GM12872 (cell line): Measurements from ENCODE around the gene TMC7.

ENCODE experiments used
- CTCF ChIP-seq: IDR thresholded peaks from 3 replicates; pipeline ENCODE4 v1.5.1; 2011; ENCODE audit warnings: low read depth, mild to moderate bottlenecking, low read length, moderate library complexity; ENCODE audit not compliant: insufficient read depth

TMC7 gene

GRCh38 chr16:18983565-18984434 is at the start of gene TMC7:
TMC7 (plus strand) TSS chr16:18983934; CDS start chr16:18984064, 130 bp downstream.
- peak; percentile 38; the same call in 2 of the 3 replicates for TF ChIP-seq CTCF

- TF ChIP-seq CTCF, result no peak
Observed at GRCh38 chr16:18936727-18937340, 46.9 kb upstream of the TMC7 start.

- TF ChIP-seq CTCF, result no peak
Observed at GRCh38 chr16:18937390-18937789, 46.3 kb upstream of the TMC7 start.

GRCh38 chr16:18938986-18939385 is 44.7 kb upstream of the TMC7 start:
- TF ChIP-seq CTCF, result no peak

GRCh38 chr16:18941471-18941870 is 42.3 kb upstream of the TMC7 start:
- TF ChIP-seq CTCF, result no peak

- TF ChIP-seq CTCF, result no peak
Observed at GRCh38 chr16:18942061-18942460, 41.7 kb upstream of the TMC7 start.

- TF ChIP-seq CTCF, result no peak
Observed at GRCh38 chr16:18943414-18943813, 40.3 kb upstream of the TMC7 start.
